Activated CD4-positive, alpha-beta T cell treated with anti-CD3 and anti-CD28 coated beads, Interleukin-2, amount 10 ng/mL, durations not matched to agents 24 days and 14 days (primary cell): ENCODE results near the gene SLC9C1. TPM values are rescaled to one million over a fixed set of nuclear protein-coding genes. Genes with fewer than 3 reads are reported as not detected.

Experiments used
- DNase-seq: peaks from one replicate; pipeline ENCODE4 v3.0.0; 2022
- H3K27ac Mint-ChIP-seq: one replicate; pipeline ENCODE4 v1.8.0; 2022; ENCODE audit warnings: mild to moderate bottlenecking, mixed read lengths
- H3K27me3 Mint-ChIP-seq: one replicate; pipeline ENCODE4 v1.8.0; 2022; ENCODE audit warnings: mixed read lengths
- H3K36me3 Mint-ChIP-seq: one replicate; pipeline ENCODE4 v1.8.0; 2022; ENCODE audit warnings: low read depth, mild to moderate bottlenecking, mixed read lengths
- H3K4me1 Mint-ChIP-seq: one replicate; pipeline ENCODE4 v1.8.0; 2021; ENCODE audit warnings: mixed read lengths
- H3K4me3 Mint-ChIP-seq: one replicate; pipeline ENCODE4 v1.8.0; 2022; ENCODE audit warnings: mild to moderate bottlenecking, moderate library complexity, mixed read lengths
- H3K9me3 Mint-ChIP-seq: one replicate; pipeline ENCODE4 v1.8.0; 2021; ENCODE audit warnings: mixed read lengths
- intact Hi-C: fragments of 100-400 bp; cut with micrococcal nuclease; formaldehyde crosslinking; loops from one replicate; pipeline ENCODE4 v1.15.1; 2023
- total RNA-seq: library from RNA; stranded (reverse); gene quantifications from 2 replicates; pipeline ENCODE4 v1.2.3, GENCODE V29; 2022

SLC9C1 gene
- total RNA-seq, 1 donor from 2014 or later = not detected

DNA sequence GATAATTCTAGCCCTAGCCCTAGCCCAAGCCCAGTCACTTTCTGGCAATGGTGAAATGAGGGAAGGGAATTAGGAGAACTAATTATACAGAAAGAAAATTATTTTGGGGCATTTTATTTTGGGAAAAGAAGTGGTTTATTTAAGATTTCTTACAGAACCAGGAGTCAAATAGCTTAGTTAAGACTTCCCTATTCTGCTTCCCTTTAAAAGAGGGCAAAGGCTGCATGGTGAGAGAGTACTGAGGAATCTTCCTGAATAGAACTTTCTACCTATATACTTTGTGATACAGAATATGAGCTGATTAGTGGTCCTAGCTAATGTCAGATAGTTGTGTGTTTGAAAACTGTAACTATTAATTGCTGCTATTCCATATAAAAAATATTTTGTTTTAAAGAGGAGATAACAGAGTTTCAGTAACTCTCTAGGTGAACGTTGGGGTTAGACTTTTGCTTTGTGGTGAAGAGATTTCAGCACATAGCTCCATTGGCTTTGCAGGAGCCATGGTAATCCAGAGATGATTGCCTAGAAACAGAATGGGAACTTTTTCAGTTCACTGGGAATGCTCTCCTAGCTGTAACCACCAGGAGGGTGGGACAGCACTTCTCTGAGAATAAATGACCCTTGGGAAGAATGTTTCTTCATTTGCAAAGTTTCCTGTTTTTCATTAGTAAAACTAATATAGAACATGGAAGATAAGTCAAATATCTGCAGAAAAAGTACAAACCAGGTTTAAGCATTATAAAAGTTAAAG is 155.6 kb downstream of the SLC9C1 start:
- no peak overlapping the region for H3K4me3 Mint-ChIP-seq
- H3K27me3 Mint-ChIP-seq = no peaks in the 10 kb centered on the region
- no peak overlapping the region for H3K27ac Mint-ChIP-seq
- peaks cover 37% of the 10 kb centered on the region for H3K4me1 Mint-ChIP-seq
- DNase-seq = no peak
- H3K36me3 Mint-ChIP-seq = no peaks in the 10 kb centered on the region
- intact Hi-C loops = loop anchor here (5.0 to 10.0 kb wide), 3 partner anchors 394 to 836 kb away; partner anchors contain the start of gene CD200R1
- no peaks in the 10 kb centered on the region for H3K9me3 Mint-ChIP-seq

DNA sequence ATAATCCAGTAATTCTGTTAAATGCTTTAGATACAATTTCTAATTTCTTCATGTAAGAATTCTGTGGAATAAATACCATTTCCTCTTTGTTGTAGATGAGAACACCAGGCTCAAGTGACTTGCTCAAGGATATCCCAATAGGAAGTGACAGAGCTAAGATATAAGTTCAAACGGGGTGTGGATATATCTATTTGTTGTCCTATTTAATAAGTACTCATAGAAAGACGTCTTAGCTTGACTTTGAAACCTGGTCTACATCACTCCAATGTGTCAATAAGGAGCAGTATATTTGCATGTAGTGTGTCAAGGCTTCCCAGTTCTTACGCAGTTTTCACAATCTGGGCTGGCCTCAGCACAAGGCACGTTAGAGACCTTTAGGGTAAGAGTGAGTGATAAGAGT is 156.2 kb downstream of the SLC9C1 start:
- DNase-seq = no peak
- Mint-ChIP-seq H3K36me3 (no peaks in the 10 kb centered on the region), H3K27ac (no peak overlapping the region), H3K9me3 (no peaks in the 10 kb centered on the region), H3K4me3 (no peak overlapping the region), H3K4me1 (peaks cover 41% of the 10 kb centered on the region), H3K27me3 (no peaks in the 10 kb centered on the region)
- intact Hi-C loops = loop anchor here (1.0 to 10.0 kb wide), 6 partner anchors 155 to 837 kb away; partner anchors contain the start of gene CD200R1

DNA sequence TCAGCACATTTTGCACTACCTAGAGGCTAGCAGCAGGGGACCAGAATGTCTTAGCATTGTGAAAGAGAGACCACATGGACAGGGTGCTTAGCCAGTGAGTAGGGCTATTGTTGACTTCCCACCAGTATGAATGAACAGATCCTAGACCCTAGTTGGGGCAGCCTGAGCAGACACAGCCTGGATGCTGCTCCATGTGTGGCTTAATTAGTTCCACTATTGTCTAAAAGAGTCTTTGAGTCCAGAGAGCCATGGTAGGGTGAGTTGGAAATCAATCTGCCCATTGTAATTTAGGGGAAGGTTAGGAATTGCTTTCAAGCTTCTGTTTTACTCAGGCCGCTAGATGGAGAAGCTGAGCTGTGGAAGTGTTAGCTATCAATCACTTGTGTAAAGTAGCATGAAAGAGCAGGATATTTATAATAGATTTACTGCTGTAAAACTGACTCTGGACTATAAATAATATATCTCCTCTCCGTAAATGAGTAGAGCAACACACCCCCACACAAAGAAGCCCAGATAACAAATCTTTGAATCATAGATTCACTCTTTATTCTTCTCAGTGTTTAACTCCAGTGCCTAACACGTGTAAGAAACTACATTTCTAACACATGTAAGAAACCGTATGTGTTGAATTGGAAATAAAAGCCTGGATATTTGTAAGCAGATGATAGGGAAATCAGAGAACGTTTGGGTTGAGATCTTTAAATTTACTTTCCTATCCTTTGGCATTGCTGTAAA is 156.9 kb downstream of the SLC9C1 start:
- Mint-ChIP-seq H3K9me3 (no peaks in the 10 kb centered on the region), H3K27ac (no peak overlapping the region), H3K4me3 (no peak overlapping the region), H3K4me1 (peaks cover 46% of the 10 kb centered on the region), H3K36me3 (no peaks in the 10 kb centered on the region), H3K27me3 (no peaks in the 10 kb centered on the region)
- intact Hi-C loops = loop anchor here (1.0 to 10.0 kb wide), 6 partner anchors 156 to 838 kb away; partner anchors contain the start of gene CD200R1
- peak; percentile 83 for DNase-seq

DNA sequence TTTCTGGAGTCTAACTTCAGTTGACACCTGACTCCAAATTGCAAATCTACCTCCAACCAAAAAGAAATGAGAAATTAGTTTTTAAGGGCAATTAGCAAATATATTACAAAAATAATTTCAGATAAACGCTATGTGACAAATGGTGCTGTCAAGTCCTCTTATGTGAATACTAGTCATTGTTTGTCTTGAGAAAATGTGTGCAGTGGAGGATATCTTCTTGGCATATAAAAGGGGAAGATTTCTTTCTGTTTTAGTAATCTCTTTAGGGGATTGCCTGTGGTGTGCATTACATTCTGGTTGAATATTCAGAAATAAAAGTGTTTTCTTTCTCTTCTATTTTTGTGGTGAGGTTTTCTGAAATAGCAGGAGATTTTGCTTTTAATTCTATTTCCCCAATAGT is 158.0 kb downstream of the SLC9C1 start:
- Mint-ChIP-seq H3K4me3 (no peak overlapping the region), H3K36me3 (no peaks in the 10 kb centered on the region), H3K27me3 (no peaks in the 10 kb centered on the region), H3K27ac (no peak overlapping the region), H3K4me1 (peaks cover 49% of the 10 kb centered on the region), H3K9me3 (no peaks in the 10 kb centered on the region)
- intact Hi-C loops = loop anchor here (2.0 to 10.0 kb wide), 5 partner anchors 157 to 839 kb away; partner anchors contain the start of gene CD200R1
- no peak for DNase-seq

DNA sequence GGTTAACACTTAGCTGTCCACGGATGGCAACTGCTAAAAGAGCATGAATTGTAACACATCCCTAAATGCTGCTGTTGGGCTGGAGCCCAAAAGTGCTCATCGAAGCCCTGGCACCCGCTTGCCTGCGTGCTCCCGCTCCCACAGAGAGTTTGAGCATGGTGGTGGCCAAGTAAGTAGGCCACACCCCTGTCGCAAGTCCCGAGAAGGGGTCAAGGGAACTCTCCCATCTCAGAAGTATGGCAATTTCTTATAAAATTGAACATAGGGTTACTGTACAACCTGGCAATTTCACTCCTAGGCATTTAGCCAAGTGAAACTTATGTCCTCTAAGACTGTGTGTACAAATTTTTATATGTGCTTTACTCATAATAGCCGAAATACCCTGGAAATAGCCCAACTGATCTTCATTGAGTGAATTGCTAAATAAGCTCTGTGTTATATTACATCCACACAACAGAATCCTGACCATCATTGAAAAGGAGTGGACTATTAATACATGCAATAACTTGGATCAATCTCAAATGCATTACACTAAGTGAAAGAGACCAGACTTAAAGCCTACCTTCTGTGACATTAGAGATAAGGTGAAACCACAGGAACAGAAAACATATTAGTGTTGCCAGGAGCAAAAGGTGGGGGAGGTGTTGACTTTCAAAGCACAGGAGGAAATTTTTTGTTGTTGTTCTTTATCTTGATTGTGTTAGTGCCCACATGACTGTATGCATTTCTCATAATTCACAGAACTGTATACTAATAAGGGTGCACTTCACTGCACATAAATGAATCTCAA is 159.5 kb downstream of the SLC9C1 start:
- peaks cover 6% of the 10 kb centered on the region for H3K36me3 Mint-ChIP-seq
- no peaks in the 10 kb centered on the region for H3K27me3 Mint-ChIP-seq
- peaks cover 60% of the 10 kb centered on the region for H3K4me1 Mint-ChIP-seq
- intact Hi-C loops = loop anchor here (2.0 to 10.0 kb wide), 6 partner anchors 328 to 840 kb away; partner anchors contain the start of genes CD200R1 and SLC35A5
- peak overlapping the region; percentile 49 for H3K4me3 Mint-ChIP-seq
- DNase-seq = peak; percentile 74
- H3K27ac Mint-ChIP-seq = peak overlapping the region; percentile 94
- no peaks in the 10 kb centered on the region for H3K9me3 Mint-ChIP-seq

DNA sequence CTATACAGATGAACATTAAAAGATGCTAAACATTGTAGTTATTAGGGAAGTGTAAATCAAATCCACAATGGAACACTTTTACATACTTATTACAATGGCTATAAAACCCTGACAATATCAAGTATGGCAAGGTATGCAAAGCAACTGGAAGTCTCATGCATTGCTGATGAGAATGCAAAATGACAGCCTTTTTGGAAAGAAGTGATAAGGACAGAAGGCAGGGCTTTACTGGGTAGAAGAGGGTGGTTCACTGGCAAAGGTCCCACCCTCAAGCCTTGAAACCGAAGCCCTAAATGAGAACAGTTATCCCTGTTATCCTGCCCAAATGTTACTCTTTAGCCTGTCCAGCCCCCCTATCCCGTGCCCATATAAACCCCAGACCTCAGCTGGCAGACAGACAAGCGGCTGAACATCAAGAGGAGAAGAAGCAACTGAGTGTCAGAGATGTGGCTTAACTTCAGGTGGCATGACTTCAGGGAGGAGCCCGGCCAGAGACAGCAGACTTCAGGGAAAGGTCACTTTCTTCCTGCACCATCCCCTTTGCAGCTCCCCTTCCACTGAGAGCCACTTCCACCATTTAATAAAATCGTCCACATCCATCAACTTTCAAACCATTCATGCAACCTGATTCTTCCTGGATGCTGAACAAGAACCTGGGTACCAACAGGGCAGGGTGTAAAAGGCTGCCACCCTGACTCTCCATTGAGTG is 160.2 kb downstream of the SLC9C1 start:
- no peaks in the 10 kb centered on the region for H3K27me3 Mint-ChIP-seq
- peaks cover 68% of the 10 kb centered on the region for H3K4me1 Mint-ChIP-seq
- H3K36me3 Mint-ChIP-seq = peaks cover 12% of the 10 kb centered on the region
- intact Hi-C loops = loop anchor here (2.0 to 10.0 kb wide), 7 partner anchors 23 to 841 kb away; partner anchors contain the start of genes C3orf52, CD200R1 and SLC35A5
- H3K9me3 Mint-ChIP-seq = no peaks in the 10 kb centered on the region
- peak overlapping the region; percentile 94 for H3K27ac Mint-ChIP-seq
- peak; percentile 59 for DNase-seq
- H3K4me3 Mint-ChIP-seq = peak overlapping the region; percentile 88

DNA sequence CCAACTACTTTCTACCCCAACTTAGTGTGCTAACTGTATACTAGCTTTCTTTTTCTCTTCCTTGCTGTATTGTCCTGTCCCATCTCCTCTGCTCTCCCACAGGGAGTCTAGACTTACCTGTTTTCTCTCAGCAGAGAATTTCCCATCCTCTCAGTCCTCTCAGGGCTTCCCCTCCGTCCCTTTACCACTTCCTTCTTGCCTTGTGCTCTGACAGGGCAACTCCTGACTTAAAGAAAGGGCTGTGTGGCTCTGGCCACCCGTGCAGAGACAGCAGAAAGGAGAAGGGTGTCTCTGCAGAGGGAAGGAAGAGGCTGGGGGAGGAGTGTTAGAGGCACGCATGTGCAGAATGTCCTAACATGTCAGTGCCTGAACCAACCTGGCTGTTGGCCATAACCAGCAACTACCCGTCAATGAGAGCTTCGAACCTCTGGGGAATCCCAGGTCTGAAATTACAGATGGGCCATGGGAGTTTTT is 161.0 kb downstream of the SLC9C1 start, which contains the start of gene GCSAM:
TSS of gene GCSAM (minus strand) at position 274 of the 474 bp plus-strand sequence. CDS start at position 146, 128 bp downstream.
- H3K4me3 Mint-ChIP-seq = peak within 1 kb of the TSS; percentile 88
- intact Hi-C loops = loop anchor here (2.0 to 10.0 kb wide), 6 partner anchors 22 to 842 kb away; partner anchors contain the start of genes C3orf52 and CD200R1
- no peaks in the 10 kb centered on the region for H3K9me3 Mint-ChIP-seq
- DNase-seq = peak; percentile 90
- H3K27me3 Mint-ChIP-seq = no peaks in the 10 kb centered on the region
- H3K27ac Mint-ChIP-seq = peak within 1 kb of the TSS; percentile 94
- H3K4me1 Mint-ChIP-seq = peaks cover 76% of the 10 kb centered on the region
- peaks cover 12% of the 10 kb centered on the region for H3K36me3 Mint-ChIP-seq

DNA sequence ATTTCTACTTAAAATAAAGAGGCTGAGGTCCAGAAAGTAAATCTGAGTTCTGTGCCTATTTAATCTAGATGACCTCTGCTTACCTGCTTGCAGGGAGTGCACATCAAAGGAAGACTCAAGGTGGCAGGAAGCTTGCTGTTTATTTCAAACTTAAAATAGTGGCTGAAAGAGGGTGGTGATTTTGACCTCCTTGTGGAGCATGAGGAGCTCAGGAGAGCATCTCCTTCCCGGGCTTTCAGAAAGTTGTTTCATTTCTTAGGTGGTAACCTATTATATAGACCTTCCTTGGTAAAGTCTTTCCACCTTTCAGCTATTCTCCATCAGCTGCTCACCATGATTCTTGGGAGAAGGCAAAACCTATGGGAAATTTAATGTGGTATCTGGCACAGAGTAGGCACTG is 161.5 kb downstream of the SLC9C1 start:
- Mint-ChIP-seq H3K4me3 (peak overlapping the region; percentile 88), H3K4me1 (peaks cover 80% of the 10 kb centered on the region), H3K27ac (peak overlapping the region; percentile 94), H3K36me3 (peaks cover 12% of the 10 kb centered on the region), H3K9me3 (no peaks in the 10 kb centered on the region), H3K27me3 (no peaks in the 10 kb centered on the region)
- peak; percentile 64 for DNase-seq
- intact Hi-C loops = loop anchor here (2.0 to 10.0 kb wide), 6 partner anchors 22 to 842 kb away; partner anchors contain the start of genes C3orf52 and CD200R1

DNA sequence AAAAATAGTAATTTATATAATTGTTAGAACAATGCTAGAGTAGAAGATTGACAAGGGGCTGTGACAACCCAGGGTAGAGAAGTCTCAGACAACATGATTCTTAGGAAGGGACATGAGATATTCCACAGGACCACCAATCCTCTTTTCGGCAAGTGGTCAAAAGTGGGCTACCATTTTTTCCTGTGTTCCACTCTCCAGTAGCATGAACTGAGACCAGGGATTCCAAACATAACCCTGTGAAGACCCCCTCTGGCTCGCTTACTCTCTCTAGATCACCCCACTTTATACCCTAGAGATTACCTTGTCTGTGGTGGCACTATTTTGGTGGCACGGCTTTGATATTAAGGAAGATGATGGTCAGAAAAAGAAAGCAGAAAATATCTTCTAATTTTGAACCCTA is 161.9 kb downstream of the SLC9C1 start:
- H3K4me3 Mint-ChIP-seq = peak overlapping the region; percentile 88
- no peaks in the 10 kb centered on the region for H3K27me3 Mint-ChIP-seq
- peaks cover 83% of the 10 kb centered on the region for H3K4me1 Mint-ChIP-seq
- H3K27ac Mint-ChIP-seq = peak overlapping the region; percentile 65
- intact Hi-C loops = loop anchor here (2.0 to 10.0 kb wide), 6 partner anchors 21 to 843 kb away; partner anchors contain the start of genes C3orf52 and CD200R1
- peak; percentile 53 for DNase-seq
- H3K9me3 Mint-ChIP-seq = no peaks in the 10 kb centered on the region
- peaks cover 12% of the 10 kb centered on the region for H3K36me3 Mint-ChIP-seq

DNA sequence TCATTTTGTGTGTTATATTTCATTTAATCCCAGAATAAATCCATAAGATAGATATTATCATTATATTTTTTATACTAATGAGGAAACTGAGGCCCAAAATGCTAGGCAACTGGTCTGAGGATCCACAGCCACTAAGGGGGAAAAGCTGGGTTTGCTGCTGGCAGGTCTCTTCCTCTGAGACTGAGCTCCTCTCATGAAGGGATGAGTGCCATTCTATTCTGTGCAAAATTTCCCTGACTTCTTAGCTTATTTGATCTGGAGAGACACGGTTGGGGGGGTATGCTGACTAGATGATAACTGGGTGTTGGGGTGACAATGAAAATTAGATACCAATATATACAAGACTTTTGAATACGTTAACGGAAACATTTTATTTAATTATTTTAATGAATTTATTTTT is 162.9 kb downstream of the SLC9C1 start:
- H3K27ac Mint-ChIP-seq = no peak overlapping the region
- no peaks in the 10 kb centered on the region for H3K27me3 Mint-ChIP-seq
- DNase-seq = no peak
- H3K4me1 Mint-ChIP-seq = peaks cover 85% of the 10 kb centered on the region
- intact Hi-C loops = loop anchor here (5.0 to 10.0 kb wide), 4 partner anchors 331 to 844 kb away; partner anchors contain the start of gene CD200R1
- no peak overlapping the region for H3K4me3 Mint-ChIP-seq
- no peaks in the 10 kb centered on the region for H3K9me3 Mint-ChIP-seq
- peaks cover 18% of the 10 kb centered on the region for H3K36me3 Mint-ChIP-seq

DNA sequence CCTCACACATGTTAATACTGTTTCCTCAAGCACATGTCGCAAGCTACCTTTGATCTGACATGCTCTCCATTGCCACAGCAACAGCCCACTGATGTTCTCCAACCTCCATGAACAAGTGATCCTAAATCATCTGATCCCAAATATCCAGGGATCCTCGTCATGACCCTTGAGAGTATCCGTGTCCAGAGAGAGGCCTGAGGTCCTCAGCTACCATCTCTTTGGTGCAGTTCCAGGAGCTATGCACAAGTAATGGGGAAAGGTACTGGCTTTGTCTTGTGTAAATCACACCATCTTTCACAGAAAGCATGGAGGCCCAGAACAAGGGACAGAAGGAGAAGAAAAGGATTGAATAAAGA is 163.4 kb downstream of the SLC9C1 start:
- DNase-seq = no peak
- H3K27me3 Mint-ChIP-seq = no peaks in the 10 kb centered on the region
- intact Hi-C loops = loop anchor here (5.0 to 10.0 kb wide), 4 partner anchors 332 to 844 kb away; partner anchors contain the start of gene CD200R1
- no peaks in the 10 kb centered on the region for H3K9me3 Mint-ChIP-seq
- H3K27ac Mint-ChIP-seq = peak overlapping the region; percentile 23
- H3K4me3 Mint-ChIP-seq = peak overlapping the region; percentile 10
- H3K4me1 Mint-ChIP-seq = peaks cover 85% of the 10 kb centered on the region
- H3K36me3 Mint-ChIP-seq = peaks cover 21% of the 10 kb centered on the region

DNA sequence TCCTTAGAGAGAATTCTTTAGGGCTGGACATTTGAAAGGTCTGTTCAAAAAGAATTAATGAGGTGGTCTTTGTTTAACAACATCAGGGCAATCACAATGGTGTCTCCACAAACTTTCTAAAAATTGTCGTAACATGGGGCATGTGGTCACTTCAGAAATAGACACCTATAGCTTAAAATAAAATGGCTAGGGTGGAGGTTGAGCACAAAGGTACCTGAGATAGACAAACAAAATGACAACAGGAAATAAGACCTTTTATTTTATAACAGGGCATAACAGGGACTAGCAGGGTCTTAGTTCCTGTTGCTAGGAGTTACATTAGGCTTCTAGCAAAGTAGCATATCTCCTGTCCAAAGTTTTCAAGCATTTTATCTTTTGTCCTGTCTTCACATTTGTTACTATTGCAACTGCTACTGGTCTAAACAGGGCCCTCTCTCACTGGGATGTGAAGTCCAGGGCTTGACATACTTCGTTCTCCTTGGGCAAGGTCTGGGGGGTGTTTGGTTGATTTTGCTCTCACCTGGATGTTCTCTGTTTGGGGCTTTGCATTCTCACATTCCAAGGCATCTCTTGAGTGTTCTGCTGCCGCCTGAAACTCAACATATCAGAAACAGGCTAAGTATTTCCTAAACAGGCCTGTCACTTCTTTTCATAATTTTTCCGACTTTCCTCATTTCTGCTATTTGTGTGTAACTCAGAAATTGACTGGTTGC is 163.9 kb downstream of the SLC9C1 start:
- Mint-ChIP-seq H3K36me3 (peaks cover 23% of the 10 kb centered on the region), H3K4me3 (peak overlapping the region; percentile 10), H3K9me3 (no peaks in the 10 kb centered on the region)

More for the DNA sequence above, 163.9 kb downstream of the SLC9C1 start:
- no peaks in the 10 kb centered on the region for H3K27me3 Mint-ChIP-seq
- intact Hi-C loops = loop anchor here (5.0 to 10.0 kb wide), 4 partner anchors 332 to 845 kb away; partner anchors contain the start of gene CD200R1
- peaks cover 86% of the 10 kb centered on the region for H3K4me1 Mint-ChIP-seq
- no peak for DNase-seq
- H3K27ac Mint-ChIP-seq = peak overlapping the region; percentile 79
